Erythroblast (primary cell): ENCODE results near the gene C11orf16.
"Not testable (repeated sequence)": the region's sequence is repeated elsewhere in the genome, so short reads cannot be mapped to it uniquely, and the experiment has no call there.

ENCODE experiments used
- DNase-seq, 2 experiments: peaks; one replicate each; lab custom pipeline; 2025; lab: John Stamatoyannopoulos, UW
- GATA1 ChIP-seq: IDR thresholded peaks from 2 replicates; pipeline ENCODE4 v1.6.1; 2011; ENCODE audit warnings: low read depth, mild to moderate bottlenecking, control low read depth, low read length, moderate library complexity
- POLR2A ChIP-seq: IDR thresholded peaks from 2 replicates; pipeline ENCODE4 v1.6.1; 2011; ENCODE audit warnings: mild to moderate bottlenecking, low read length

Gene C11orf16

DNA sequence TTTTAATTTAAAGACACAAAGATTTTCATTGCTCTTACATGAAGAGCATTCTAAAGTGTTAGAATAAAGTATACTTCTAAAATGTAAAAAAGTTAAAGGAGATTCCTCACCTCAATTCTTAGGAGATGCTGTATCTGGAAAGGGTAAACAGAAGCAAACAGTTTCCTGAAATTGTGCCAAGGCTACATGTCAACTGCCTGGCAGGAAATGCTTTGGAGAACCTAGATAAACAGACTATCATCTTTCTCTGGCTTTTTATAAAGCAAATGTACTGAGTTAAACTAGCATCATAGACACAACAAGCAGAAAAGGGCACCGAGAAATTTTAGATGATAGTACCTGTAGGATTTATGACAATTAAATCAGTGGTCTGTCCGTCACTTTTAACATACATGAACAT lies 46.4 kb downstream of the C11orf16 start:
- no peak for DNase-seq

DNA sequence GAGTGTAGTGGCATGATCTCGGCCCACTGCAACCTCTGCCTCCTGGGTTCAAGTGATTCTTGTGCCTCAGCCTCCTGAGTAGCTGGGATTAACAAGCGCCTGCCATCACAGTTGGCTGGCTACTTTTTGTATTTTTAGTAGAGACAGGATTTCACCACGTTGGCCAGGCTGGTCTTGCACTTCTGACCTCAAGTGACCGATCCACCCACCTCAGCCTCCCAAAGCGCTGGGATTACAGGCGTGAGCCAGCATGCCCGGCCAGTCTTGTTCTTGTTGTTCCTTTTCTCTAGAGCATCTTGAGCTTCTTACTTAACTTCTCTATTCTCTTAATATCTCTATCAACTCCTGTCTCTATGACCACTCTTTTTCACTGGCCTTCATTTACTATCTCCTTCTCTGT lies 51.2 kb downstream of the C11orf16 start:
- DNase-seq = not testable (repeated sequence)

More for the DNA sequence above, 46.4 kb downstream of the C11orf16 start:
- TF ChIP-seq POLR2A (no peak), GATA1 (no peak)

DNA sequence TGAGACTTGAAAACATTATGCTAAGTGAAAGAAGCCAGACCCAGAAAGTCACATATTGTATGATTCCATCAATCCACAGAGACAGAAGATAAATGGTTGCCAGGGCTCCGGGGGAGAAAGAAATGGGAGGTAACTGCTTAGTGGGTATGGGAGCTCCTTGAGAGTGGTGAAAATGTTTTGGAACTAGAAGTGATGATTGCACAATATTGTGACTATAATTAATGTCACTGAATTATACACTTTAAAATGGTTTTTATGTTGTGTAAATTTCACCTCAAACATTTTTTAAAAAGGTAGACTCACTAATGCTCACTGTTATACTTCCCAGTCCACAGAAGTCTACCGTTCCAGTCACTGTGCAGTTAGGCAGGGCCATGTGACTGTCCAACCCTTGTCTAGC lies 54.0 kb downstream of the C11orf16 start:
- DNase-seq = no peak
- TF ChIP-seq GATA1 (no peak), POLR2A (no peak)

DNA sequence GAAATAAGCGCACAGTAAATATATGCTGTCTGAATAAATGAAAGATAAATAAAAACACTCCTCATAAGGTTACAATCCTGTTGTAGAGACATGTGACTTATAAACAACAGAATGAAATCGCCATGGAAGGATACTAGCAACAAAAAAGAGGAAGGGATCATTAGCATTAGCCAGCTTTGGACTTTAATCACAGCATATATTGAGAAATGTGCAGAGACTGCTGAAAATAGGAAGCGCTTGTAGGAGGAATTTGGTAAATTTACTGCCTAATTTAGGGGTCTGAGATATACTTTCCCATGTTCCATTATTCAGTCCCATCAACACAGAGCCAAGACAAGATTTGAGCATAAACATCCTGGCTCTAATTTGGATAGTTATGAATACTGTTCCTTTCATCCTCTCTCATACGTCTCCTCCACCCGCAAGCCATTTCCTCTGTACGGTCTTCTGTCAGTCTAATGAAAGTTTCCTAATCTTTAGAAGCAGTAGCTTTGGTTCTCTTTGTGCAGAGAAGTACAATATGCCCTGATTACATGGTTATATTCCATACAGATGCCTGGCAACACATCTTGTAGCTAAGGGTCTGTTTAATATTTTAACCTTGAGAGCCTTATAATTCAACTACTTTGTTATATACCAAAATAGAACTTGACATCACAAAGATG lies 58.9 kb downstream of the C11orf16 start:
- no peak for DNase-seq

DNA sequence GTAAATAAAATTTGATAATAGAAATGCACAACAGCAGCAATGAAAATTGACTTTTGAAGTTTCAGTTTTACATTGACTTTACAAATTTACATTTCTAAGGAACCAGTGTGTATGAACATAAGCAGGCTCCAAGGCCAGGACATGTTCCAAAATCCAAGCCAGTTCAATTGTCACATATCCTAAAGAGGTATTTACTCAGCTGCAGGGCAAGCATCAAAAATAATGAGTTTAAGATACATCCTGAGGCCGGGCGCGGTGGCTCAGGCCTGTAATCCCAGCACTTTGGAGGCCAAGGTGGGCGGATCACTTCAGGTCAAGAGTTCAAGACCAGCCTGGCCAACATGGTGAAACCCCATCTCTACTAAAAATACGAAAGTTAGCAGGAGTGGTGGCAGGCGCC lies 60.8 kb downstream of the C11orf16 start:
- TF ChIP-seq POLR2A (no peak), GATA1 (no peak)
- DNase-seq = no peak

More for the DNA sequence above, 58.9 kb downstream of the C11orf16 start:
- no peak for TF ChIP-seq GATA1
- TF ChIP-seq POLR2A = no peak

DNA sequence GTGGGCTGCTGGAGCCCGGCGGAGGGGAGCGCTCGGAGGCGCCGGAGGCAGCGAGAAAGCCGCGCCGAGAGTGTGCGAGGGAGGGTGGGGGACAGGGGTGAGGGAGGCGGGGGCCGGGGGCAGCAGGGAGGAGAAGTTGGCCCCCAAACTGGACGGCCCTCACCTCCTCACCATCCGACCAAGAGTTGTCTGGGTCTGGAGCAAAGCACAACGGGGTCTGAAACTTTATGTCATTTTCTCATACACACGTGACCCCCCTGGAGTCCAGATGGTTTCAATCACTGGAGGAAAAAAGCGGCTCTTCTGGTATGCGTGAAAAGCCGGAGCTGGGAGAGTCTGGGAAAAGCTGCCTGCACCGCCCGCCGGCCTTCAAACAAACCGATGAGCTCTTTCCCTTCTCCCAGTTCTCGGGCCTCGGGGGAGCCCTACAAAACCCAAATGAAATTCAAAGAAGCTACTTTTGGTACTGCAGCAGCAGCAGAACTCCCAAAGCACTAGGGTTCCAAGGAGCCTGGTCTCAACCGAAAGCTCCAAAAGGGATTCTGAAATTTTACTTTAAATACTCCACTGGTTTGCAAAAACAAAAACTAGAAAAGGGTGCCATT lies 61.5 kb downstream of the C11orf16 start:
- TF ChIP-seq GATA1 (no peak), POLR2A (no peak)
- no peak for DNase-seq

DNA sequence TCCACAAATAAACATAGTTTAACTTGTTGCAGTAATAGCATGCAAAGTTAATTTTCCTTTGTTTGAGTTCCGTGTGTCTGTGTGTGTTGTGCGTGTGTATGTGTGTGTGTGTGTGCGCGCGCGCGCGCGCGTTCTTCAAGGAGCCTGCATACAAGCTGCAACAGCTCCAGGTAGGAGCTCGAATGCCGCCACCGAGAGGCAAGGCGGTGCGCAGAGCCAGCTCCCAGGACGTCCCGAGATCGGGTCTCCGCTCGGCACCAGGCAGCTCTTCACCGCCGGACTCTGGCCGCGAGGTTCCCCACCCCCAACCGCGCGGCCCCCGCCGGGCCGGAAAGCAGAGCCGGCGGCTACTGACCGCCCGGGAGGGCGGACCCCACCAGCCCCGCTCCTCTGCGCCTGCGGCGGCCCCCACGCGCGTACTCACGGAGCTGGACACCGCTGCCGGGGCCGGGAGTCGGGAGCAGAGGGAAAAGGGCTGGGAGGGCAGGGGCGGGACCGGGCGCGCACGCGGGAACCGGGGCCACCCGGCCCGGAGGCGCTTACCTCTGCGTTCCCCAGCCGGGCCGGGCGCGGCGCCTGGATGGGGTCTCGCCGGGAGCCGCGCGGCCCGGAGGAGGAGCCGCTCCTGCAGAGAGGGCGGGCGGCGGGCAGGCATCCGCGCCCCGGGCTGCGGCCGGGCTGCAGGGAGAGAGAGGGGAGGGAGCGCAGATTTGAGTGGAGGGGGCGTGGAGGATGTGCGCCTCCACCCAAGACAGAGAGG lies 62.2 kb downstream of the C11orf16 start:
- DNase-seq = peak; percentile 5 to 12
- TF ChIP-seq POLR2A = no peak
- no peak for TF ChIP-seq GATA1
